ENCODE data around the gene GRIA1.

GRCh38 chr5:153459051-153459743, 31.3 kb upstream of the GRIA1 start:
- TF ChIP-seq, protein P1, sequence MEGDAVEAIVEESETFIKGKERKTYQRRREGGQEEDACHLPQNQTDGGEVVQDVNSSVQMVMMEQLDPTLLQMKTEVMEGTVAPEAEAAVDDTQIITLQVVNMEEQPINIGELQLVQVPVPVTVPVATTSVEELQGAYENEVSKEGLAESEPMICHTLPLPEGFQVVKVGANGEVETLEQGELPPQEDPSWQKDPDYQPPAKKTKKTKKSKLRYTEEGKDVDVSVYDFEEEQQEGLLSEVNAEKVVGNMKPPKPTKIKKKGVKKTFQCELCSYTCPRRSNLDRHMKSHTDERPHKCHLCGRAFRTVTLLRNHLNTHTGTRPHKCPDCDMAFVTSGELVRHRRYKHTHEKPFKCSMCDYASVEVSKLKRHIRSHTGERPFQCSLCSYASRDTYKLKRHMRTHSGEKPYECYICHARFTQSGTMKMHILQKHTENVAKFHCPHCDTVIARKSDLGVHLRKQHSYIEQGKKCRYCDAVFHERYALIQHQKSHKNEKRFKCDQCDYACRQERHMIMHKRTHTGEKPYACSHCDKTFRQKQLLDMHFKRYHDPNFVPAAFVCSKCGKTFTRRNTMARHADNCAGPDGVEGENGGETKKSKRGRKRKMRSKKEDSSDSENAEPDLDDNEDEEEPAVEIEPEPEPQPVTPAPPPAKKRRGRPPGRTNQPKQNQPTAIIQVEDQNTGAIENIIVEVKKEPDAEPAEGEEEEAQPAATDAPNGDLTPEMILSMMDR (IDR thresholded peaks at IDR 0.05) = no peak
- TF ChIP-seq POLR2A (IDR thresholded peaks at IDR 0.05) = no peak
